CD4-positive, alpha-beta T cell treated with Interleukin-10 for 1 hour (primary cell): Measurements from ENCODE around the gene TLE1.
A peak's percentile ranks its signal among the peaks of the same experiment; 100 is the strongest.
"Not testable (repeated sequence)": the region's sequence is repeated elsewhere in the genome, so short reads cannot be mapped to it uniquely, and the experiment has no call there.

ENCODE experiments used
- DNase-seq: peaks from one replicate; pipeline ENCODE4 v3.0.0-alpha.2; 2020

The TLE1 gene

GRCh38 chr9:81621785-81622259 lies 67.5 kb downstream of the TLE1 start:
- no peak for DNase-seq

GRCh38 chr9:81621118-81621517 lies 68.2 kb downstream of the TLE1 start:
- DNase-seq: no peak

GRCh38 chr9:81620002-81620390 lies 69.4 kb downstream of the TLE1 start:
- no peak for DNase-seq

DNA sequence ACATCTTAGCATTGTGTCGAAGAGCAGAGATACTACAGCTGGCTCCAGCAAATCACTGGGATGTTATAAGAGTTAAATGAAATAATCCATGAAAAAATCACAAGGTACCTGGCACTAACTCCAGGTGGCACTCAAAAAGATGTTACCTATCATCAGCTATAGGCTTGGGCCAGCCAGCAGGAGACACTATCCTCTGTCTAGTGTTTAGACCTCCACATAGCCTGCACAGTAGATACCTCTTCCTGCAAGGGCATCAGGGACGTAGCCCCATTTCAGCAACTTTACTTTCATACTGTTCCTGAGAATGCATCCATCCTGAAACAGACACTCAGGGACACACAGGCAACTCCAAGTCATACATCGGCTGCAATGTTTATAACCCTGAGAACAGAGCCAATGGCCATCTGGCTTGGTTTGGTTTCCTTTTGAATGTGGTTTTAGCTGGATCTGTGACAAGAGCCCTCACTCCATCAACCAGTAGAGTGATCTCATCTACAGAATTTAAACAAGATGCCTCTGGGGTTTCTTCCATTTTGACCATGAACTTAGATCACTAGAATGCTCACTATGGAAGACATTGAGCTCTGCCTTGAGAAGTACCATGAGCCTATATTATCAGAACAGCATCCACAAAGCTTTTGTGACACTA lies 69.9 kb downstream of the TLE1 start:
- DNase-seq: no peak

DNA sequence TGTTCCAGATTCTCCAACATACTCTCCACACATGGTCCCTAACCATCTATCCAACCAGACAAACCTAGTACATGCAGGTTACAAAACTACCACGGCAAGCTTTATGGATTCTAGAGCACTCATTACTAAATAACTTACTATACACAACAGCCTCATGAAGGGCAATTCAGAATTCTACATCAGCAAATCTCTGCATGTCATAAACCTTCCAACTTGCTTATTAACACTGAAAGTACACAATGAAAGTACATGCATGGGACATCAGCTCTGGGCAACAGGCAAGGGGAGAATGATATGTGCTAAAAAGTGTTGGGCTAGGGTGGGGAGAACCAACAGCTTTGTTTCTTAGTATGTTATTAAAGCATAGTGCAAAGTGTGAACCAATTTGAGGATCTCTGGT lies 70.4 kb downstream of the TLE1 start:
- DNase-seq: no peak

DNA sequence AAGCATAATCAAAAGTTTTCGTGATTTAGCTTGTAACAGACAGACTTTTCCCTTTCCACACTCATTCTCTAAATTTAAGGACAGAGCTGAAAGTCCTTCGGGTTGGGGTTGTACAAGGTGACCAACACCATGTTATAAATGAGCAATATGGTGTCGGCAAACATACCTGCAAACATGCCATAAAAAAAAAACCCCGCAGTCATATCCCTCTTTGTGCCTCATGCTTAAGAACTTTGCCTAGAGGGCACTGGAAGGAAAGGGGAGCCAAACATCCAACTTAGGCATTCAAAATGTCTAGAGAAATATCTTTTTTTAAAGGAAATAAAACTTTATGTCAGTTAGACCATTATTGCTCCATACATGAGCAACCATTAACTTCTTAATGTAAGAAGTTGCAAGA lies 73.2 kb downstream of the TLE1 start:
- no peak for DNase-seq

GRCh38 chr9:81614335-81614734 lies 75.0 kb downstream of the TLE1 start:
- DNase-seq: no peak

GRCh38 chr9:81613002-81613812 lies 76.1 kb downstream of the TLE1 start:
- DNase-seq: no peak

- no peak for DNase-seq
These were observed 77.7 kb downstream of the TLE1 start for GRCh38 chr9:81611664-81612063.

- DNase-seq: no peak
These were observed 78.6 kb downstream of the TLE1 start for GRCh38 chr9:81610740-81611107.

DNA sequence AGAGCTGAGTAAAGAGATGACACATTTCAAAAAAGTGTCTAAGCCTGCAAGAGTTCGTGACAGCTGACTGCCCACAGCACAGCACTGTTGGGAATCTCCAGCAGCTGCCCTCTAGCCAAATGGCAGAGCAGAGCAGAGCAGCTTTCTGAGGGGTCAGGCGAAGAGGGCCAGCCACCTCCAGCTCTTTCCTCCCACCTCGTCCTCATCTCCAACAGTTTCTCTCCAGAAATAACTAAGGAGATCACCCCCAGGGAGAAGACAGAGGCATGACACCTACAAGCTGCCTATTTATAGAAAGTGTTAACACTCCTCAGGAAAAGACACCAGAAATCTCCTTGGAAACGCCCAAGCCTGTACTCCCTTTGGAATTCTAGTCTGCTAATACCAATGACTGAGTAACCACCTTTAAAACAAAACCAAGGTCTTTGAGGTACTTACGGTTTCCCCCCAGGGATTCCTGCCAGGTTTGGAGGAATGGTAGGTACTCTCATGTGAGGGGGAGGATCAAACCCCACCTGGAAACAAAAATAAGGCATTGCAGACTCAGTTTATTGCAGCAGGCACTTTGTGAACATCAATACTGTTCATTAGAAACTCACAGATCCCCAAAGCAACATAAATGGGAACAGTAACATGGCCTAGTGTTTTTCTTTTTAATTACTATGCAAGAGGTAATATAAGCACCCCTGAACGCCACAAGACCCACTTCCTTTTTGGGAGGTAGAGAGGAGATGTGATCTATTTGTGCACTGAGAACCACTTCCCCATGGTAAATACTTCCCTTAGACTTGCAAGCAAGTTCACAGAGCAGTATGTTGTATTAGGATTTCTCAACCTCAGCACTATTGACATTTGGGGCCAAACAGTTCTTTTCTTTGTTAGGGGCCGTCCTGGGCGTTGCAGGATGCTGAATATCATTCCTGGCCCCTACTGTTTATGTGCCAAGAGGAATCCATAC lies 79.3 kb downstream of the TLE1 start:
- DNase-seq: peak; percentile 4

- DNase-seq: no peak
These were observed 81.1 kb downstream of the TLE1 start for GRCh38 chr9:81608289-81608657.

DNA sequence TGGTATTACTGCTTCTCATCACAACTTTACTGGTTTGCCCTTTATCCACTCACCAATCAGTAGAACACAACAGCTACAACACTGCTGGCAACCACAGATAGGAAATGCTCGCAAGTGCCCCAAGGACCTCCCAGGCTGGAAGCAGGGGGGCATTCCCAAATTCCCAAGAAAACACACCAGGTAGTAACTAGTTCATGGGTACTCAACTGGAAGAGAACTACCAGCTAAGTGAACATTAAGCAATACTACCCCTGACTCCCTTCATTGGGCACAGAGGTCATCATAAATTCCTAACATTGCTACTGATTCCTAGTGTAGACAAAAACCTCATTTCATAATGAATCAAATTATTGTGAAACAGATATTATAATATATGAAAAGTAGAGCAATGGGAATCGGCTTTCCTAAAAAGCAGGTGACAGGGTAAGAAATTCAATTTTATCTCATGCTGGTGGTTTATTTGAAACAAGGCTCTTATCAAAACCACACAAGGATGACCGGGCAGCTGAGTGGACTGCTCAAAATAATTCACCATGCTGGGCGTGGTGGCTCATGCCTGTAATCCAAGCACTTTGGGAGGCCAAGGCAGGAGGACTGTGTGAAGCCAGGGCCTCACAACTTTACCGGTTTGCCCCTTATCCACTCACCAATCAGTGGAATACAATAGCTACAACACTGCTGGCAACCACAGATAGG lies 81.6 kb downstream of the TLE1 start:
- no peak for DNase-seq

DNA sequence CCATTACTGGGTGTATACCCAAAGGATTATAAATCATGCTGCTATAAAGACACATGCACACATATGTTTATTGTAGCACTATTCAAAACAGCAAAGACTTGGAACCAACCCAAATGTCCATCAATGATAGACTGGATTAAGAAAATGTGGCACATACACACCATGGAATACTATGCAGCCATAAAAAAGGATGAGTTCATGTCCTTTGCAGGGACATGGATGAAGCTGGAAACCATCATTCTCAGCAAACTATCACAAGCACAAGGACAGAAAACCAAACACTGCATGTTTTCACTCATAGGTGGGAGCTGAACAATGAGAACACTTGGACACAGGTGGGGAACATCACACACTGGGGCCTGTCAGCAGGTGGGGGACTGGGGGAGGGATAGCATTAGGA lies 83.1 kb downstream of the TLE1 start:
- not testable (repeated sequence) for DNase-seq

GRCh38 chr9:81605170-81605670 lies 84.1 kb downstream of the TLE1 start:
- no peak for DNase-seq

DNA sequence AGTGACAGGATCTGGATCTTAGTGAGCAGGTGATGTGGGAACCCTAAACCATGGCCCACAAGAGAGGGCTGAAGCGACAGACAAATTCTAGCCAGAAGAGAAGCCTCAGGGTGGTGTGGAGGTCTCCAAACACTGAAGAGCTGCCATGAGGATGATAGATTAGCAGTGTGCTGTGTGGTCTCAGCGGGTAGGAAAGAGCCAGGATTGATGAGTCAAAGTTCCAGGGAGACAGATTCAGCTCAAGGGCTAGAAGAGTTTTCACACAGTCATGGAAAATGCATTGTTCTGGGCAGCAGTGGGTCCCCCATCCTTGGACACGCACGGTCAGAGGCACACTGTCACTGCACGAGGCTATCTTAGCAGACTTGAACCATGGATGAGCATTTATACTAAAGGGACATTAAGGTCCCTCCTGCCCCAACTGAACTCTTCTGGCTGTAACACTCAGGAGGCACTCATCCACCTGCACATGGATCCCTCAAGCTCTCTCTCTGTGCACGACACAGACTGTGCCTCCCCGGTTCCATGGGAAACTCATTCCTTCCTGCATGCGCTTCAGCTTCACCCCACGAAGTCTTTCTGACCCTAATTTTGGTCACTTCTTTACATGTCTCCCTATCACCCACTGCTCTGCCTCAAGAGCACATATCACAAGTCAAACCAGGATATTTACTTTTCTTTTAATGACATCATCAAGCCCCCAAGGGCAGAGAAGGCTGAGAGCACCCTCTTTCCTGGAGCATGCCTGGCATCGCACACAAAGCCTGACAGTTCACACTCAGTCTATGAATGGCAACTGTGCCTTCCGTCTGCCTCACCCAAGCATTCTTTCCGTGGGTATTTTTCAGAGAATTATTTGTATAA lies 84.8 kb downstream of the TLE1 start:
- no peak for DNase-seq

GRCh38 chr9:81602887-81603680 lies 86.3 kb downstream of the TLE1 start:
- no peak for DNase-seq

GRCh38 chr9:81601639-81602623 lies 87.4 kb downstream of the TLE1 start:
- no peak for DNase-seq

DNA sequence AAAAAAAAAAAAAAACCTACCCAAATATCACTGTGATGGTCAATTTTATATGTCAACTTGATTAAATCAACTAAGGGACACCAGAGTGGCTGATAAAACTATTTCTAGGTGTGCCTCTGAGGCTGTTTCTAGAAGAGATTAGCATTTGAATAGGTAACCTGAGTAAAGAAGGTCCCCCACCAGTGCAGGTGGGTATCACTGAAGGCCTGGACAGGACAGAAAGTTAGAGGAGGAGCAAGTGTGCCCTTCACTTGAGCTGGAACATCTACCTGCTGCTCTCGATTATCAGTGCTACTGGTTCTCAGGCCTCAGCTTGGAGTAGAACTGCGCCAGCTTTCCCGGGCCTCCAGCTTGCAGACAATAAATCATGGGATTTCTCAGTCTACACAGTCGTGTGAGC lies 88.7 kb downstream of the TLE1 start:
- DNase-seq: no peak
